ENCODE data around the gene CCDC28B.
A peak's percentile ranks its signal among the peaks of the same experiment; 100 is the strongest.
"Not testable (repeated sequence)": the region's sequence is repeated elsewhere in the genome, so short reads cannot be mapped to it uniquely, and the experiment has no call there.

Gene CCDC28B

DNA sequence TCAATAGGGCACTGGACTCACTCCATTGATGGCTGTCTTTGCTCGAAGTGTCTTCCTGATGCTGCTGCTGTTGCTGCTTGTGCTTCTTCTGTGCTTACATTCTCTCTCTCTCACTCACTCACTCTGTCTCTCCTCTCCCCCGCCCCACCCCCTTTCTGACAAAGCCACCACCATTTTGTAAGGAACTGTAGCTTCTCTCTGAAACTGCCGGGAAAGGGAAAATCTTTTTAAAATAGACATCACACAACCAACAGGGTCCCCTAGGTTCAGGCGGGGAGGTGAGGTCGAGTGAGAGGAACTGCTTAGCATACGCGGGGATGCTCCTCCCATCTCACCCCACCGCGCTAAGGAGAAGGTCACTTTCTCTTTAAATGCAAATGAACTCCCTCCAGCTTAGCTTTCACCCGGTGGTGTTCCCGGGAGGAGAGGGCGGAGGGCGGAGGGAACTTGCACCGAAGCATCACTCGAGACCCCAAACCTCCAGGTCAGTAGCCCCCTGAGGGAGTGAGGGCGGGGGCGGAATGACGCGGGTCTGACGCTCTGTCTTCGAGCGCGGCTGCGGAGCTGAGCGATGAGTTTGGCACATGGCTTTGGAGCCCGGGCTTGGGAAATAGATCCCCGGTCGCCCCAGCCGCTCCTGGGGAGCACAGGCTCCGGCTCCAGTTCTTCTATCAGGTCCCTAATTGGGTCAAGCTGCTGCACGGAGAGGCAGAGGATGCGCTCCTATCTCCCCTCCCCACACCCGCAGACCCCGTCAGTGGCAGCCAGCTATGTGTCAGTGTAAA is at the start of gene CCDC28B:
Gene CCDC28B, plus strand, starts transcription at position 370 of the 785 bp plus-strand sequence. CDS start 1,341 bp downstream, outside the sequence.
- DNase-seq = no peak

DNA sequence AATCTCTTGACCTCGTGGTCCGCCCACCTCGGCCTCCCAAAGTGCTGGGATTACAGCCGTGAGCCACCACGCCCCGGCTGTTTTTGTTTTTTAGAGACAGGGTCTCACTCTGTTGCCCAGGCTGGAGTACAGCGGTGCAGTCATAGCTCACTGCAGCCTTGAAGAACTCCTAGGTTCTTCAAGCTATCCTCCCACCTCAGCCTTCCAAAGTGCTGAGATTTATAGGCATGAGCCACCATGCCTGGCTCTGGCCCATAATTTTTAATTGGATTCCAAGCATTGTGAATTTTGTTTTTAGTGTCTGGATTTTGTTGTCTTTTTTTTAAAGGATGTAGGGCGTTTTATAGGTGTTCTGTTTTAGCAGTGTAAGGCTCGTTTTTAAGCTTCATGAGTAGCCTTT is 49.5 kb upstream of the CCDC28B start:
- DNase-seq = no peak

DNA sequence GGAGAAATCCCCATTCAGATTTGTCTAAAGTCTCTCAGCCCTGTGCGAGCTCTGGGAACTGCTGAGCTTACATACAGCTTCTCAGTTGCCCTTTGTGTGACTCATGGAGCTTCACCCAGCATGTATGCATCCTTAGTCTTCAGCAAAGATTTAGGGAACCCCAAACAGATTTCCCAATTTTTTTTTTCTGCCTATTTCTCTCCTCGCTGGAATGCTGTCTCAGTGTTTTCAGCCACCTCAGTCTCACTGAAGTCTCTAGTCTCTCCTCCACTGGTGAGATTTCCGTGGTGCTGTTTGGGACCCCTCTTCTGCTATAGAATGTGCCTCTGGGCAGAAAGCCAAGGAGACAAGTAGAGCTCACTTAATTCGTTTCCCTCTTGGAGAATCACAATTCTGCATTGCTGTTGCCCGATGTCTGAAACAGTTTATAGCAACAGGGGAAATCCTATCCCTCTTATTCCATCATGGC is 49.0 kb upstream of the CCDC28B start:
- no peak for DNase-seq

DNA sequence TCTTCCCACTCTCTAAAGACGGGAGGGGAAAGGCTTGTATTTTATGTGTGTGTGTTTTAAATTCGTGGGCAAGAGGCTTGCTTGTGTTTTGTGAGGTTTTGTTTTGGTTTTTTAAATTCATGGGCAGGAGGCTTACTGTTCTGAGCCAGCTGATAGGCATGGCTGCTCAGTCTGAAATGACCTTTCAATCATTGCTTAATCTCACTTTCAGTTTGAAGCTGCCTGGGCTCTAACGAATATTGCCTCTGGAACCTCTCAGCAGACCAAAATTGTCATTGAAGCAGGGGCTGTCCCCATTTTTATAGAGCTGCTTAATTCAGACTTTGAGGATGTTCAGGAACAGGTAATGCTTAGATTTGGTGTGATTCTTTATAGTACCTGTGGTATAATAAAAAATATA is 41.2 kb upstream of the CCDC28B start:
- no peak for DNase-seq

DNA sequence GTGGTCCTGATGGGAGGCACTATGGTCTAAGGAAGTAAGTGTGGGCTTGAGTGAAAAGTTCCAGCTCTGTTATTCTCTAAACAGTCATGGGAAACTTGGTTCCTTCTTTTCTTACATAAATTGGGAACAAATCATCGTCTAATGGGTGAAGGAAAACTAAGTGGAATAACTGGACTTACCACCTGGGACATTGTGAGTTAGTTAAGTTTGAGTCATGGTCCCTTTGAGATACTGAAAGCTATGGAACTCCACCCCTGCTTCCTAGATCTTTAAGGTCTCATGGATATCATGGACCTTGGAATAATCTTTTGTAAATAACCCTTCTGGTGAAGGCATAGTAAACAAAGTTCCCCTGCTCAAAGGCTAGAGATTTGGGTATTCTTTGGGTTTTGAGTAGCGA is 37.0 kb upstream of the CCDC28B start:
- no peak for DNase-seq

DNA sequence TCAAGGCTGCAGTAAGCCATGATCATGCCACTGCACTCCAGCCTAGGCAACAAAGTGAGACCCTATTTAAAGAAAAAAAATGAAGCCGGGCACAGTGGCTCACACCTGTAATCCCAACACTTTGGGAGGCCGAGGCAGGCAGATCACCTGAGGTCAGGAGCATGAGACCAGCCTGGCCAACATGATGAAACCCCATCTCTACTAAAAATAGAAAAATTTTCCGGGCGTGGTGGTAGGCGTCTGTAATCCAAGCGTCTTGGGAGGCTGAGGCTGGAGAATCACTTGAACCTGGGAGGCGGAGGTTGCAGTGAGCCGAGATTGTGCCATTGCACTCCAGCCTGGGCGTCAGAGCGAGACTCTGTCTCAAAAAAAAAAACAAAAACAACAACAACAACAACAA is 34.8 kb upstream of the CCDC28B start:
- DNase-seq = not testable (repeated sequence)

DNA sequence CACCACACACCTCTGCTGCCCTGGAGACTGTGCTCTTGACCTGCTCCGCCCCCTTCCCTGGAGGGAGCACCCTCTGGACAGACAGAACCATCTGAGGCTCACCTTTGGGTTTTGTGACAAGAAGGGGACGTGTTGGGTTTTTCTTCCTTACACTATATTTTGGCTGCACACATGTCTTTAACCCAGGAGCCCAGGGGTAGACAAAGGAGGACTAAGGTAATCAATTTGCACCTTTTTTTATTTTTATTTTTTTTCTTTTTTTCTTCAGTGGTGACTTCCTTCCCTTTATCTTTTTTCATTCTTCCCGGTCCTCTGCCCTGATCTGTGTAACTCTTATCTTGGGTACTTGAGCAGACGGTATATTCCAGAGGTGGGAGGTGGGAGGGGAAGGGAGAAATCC is 29.4 kb upstream of the CCDC28B start:
- no peak for DNase-seq

DNA sequence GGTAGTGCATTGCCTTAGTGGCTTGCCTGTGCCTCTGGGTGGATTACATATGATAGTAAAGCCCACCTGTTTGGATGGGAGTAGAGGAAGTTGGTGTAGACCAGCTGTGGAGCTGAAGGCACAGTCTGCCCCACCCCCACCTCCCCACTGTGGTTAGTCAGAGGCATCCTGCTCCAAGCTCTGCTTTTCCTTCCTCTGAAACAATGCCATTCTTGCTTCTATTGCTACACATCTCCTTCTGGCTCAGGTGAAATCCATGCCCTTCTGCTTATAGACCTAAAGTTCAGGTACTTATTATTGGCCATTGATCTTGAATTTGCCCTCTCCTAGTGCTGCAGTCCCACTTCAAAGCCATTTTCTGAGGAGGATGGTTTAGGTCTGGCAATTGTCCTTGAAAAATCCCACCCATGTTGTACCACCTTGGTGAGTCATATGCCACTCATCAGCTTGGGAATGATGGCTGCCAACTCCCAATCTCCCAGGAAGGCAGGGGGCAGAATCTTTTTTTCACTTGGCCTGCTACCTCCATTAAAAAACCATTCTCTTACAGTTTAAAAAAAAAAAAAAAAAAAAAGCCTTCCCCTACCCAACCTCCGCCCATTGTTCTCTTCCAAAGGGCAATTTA is 27.7 kb upstream of the CCDC28B start:
- DNase-seq = no peak

DNA sequence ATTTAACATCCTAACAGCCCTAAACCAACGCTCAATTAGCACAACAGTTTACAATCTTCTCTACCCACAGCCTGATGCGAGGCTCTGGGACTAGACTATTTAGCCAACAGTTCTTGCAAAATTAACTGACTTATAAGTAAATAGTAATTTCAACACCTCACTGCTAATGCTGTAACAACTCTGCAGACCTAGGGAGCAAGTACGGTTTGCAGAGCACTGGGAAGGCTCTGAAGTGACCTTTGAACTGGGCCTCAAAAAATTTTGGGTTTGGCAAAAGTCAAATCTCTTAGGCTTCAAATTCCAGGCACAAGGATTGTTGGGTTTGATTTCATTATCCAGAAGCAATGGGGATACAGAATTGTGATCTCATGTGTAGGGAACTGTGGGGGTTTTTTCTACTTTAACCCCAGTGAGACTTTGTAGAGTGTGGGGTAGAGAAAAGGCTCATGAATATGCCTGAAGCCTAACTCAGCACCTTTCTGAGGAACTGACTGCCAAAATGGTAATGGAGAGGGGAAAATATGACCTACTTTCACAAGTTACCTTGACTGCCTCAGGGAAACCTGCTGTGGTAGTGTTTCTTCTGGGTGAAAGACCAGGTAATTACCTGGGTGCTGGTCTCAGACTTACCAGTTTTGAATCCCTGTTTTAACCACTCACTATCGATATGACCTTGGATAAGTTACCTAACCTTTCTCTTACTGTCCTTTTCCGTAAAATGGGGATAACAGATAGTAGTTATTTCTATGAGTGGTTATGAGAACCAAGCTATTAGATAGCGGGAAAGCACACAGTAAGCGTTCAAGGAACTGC is 21.8 kb upstream of the CCDC28B start:
- no peak for DNase-seq

DNA sequence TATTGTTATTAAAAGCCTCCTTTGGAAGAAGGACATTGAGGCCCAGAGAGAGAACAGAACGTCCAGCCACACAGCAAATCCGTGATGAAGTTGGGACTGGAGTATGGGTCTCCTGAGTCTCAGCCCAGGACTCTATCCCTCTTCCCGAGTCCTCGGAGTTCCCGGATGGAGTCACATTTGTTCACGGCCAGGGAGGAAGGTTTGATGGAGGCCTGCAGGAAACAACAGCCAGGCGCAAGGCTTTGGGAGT is 21.3 kb upstream of the CCDC28B start:
- DNase-seq = no peak

DNA sequence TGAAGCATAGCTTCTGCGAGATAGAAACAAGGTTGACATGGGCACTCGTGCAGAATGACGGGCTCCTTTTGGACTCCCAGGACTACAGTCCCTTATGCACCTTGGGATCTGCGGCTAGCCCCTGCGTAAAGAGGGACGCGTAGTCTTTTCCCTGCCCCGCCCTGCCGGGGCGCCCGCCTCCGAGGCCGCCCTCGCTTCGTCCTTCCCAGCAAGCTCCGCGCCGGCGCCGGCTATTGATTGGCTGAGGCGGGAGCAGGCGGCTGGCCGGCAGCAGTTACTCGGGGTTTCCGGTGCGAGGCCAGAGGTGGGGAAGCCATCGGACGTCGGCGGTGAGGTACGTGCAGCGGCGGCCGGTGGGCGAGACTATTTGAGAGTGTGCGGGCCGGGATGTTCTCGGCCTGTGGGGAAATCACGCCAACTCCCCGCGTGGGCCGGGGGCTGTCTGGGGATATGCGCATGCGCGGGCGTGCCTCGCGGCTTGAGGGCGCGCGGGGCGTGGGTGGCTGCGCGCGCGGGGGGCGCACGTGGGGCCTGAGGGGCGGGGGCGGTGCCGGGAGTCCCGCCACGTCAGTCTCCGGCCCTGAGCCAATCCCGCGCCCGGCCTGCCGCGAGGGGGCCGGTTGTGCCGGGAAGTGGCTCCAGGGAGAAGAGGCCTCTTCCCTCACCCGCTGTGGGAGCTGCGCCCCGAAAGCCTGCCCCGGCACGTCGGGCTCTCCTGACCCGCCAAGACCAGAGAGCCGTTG is 20.8 kb upstream of the CCDC28B start, which contains the start of gene TXLNA:
Gene TXLNA, plus strand, starts transcription at position 233 of the 743 bp plus-strand sequence. CDS start 671 bp downstream, outside the sequence.
- peak; percentile 66 for DNase-seq

DNA sequence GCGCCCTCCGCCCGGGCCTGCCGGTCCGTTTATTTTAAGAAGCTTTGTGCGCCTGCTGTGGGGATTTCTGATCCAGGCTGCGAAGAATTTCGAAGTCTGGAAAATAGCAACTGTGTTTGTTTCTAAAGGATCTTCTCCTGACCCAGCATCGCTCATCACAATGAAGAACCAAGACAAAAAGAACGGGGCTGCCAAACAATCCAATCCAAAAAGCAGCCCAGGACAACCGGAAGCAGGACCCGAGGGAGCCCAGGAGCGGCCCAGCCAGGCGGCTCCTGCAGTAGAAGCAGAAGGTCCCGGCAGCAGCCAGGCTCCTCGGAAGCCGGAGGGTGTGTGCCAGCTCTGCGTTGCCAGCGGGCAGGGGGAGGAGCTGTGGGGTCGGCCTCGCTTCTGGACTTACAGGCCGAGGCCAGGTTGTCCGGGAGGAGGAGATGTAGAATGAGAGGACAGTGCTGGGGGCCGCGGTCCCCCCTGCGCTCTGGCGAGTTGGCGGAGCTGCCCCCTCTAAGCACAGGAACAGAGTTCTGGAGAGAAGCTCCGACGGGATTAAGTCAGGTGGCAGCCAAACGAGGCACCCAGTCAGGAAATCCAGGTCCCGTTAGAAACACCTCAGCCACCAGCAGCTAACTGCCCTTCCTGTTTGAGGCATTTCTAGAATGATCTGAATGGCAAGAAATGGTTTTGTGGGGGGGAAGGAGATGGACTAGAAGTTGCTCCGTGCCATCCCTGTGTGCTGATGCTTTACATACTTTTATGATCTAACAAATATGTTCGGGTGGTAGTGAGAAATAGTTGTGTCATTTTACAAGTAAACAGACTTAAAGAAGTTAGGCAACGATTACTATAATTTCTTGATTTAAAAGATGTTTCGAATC is 20.0 kb upstream of the CCDC28B start:
- no peak for DNase-seq

DNA sequence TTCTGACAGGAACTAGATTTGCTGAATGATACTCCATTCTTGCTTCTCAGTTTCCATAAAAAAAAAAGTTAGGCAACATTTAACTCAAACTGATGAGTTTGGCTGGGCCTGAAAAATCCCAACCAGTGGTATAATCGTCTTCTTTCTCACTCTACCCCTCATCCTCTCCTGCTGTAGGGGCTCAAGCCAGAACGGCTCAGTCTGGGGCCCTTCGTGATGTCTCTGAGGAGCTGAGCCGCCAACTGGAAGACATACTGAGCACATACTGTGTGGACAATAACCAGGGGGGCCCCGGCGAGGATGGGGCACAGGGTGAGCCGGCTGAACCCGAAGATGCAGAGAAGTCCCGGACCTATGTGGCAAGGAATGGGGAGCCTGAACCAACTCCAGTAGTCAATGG is 19.3 kb upstream of the CCDC28B start:
- DNase-seq = no peak

DNA sequence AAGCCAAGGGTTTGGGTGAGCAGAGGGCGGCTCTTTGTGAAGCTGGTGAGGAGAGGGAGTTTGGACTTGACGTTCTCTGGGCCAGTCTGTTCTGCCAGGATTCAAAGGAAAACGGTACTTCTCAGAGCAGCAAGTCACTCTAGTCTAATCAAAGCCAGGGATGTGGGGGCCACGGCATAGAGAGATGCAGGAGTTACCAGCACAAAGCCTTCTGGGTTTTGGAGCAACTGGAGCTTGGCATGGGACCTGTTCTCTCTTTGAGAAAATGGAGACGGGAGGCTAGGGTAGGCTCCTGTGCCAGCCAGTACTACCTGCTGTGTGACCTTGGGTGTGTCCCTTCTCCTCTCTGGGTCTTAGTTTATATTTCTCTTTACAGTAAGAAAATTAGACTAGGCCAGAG is 18.8 kb upstream of the CCDC28B start:
- no peak for DNase-seq

DNA sequence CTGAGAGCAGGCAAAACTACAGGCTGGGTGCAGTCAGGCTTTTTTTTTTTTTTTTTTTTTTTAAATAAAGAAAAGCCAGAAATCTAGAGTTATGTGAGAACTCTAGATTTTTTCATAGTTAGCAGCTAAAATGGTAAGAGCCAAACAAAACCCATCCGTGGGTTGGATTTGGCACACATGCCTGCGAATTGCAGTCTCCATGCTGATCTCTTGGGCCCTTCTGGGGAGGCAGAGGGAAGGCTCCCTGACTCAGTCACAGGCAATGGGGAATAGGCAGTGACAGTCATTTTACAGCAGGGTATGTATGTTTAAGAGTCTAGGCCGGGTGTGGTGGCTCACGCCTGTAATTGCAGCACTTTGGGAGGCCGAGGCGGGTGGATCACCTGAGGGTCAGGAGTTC is 18.3 kb upstream of the CCDC28B start:
- DNase-seq = no peak

DNA sequence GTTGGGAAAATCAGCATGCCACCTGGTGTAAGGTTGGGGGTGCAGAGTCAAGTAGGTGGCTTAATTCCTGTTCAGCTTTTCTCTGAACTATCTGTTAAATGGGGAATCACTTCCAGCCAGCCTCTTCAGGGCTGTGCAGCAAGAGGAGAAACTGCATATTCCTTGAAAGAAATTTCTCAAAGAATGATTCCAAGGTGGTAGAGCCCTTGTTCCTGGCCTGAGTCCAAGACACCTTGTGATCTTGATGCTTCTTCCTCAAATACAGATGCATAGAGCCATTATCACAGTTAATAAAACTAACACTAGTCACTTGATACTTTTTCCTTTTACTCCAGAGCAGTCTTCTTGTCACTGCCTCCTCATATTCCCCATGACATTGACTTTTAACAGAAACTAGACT is 15.7 kb upstream of the CCDC28B start:
- DNase-seq = no peak

DNA sequence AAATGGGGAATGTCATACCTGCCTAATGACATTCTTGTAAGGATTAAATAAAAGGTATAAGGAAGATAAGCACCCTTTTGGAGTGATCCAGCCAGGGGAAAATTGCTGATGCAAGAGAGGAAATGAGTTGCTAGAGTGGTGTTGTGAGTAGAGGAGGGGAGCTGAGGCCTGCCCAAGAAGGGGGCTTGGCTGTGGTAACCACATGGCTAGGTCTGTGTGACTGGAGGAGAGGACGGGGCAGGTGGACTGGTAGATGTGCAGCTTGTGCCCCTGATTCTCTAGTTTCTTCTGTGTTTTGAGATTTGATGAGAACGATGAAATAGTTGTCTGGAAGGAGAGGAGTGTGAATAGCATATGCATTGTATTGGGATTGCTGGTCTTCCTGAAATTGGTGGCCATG is 14.3 kb upstream of the CCDC28B start:
- no peak for DNase-seq

DNA sequence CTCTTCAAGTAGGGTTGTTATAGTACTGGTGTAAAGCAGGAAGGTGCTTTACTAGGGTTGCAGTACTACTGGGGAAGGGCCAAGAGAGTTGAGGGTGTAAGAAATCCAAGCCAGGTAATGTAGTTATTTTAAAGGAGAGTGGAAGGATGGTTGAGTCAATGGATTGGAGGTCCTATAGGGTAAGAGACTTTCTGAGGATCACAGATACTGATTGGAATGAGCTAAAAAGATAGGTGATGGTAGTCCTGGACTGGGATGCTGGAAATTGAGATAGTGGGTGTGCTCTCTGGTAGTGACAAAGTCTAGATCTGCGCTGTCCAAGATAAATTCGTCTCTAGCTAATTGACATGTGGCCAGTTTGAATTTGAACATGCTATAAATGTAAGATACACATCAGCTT is 13.9 kb upstream of the CCDC28B start:
- DNase-seq = no peak

DNA sequence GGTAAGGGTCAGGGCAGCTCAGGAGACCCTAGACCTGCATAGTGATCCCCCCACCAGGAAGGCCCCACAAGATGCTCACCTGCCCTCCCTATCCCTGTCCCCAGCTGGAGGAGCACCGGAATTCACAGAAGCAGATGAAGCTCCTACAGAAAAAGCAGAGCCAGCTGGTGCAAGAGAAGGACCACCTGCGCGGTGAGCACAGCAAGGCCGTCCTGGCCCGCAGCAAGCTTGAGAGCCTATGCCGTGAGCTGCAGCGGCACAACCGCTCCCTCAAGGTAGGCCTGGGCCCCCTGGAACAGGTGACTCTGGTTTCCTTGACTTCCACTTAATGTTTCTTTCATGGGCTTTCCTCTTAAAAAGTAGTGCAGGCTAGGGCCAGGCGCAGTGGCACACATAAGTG is 12.5 kb upstream of the CCDC28B start:
- no peak for DNase-seq

DNA sequence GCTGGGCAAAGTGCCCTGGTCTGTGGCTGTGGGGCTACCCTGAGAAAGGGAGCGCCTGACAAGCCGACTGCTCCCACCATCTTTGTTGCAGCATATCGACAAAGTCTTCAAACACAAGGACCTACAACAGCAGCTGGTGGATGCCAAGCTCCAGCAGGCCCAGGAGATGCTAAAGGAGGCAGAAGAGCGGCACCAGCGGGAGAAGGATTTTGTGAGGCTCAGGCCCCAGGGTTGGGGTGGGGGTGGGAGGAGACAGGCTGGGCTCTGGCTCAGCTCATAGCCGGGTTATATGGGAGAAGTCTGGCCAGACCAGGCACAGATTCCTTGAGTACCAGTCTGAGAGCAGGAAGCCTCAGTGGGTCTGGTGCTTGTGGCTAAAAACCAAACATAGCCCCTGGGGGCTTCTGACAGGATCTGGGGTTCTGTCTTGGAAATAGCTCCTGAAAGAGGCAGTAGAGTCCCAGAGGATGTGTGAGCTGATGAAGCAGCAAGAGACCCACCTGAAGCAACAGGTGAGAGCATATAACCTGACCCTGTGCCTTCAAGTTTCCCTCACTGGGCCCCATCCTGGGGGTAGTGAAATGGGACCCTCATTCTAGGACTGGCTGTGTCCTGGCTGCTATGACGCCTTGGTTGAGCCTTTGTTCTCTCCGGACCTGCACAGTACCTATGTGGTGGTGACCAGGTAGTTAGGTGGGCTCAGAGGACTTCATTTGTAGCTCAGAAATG is 8.0 kb upstream of the CCDC28B start:
- DNase-seq = no peak

DNA sequence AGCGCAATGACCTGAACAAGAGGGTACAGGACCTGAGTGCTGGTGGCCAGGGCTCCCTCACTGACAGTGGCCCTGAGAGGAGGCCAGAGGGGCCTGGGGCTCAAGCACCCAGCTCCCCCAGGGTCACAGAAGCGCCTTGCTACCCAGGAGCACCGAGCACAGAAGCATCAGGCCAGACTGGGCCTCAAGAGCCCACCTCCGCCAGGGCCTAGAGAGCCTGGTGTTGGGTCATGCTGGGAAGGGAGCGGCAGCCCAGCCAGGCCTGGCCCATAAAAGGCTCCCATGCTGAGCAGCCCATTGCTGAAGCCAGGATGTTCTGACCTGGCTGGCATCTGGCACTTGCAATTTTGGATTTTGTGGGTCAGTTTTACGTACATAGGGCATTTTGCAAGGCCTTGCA is 5.4 kb upstream of the CCDC28B start:
- DNase-seq = no peak

Measured in cortex of kidney (tissue), 1 donor.